Endometrial microvascular endothelial cells (primary cell): ENCODE data around the gene LZTR1. TPM values are rescaled to one million over a fixed set of nuclear protein-coding genes. Genes with fewer than 3 reads are reported as not detected.
"Not testable (repeated sequence)": the region's sequence is repeated elsewhere in the genome, so short reads cannot be mapped to it uniquely, and the experiment has no call there.

Experiments used
- in situ Hi-C: cut with HindIII; loops from 2 replicates; pipeline ENCODE4 v1.10.0; 2017; ENCODE audit warnings: low sequenced_read_pairs, low pct_unique_long_range_greater_than_20kb; ENCODE audit errors: inconsistent ontology term
- total RNA-seq: library from RNA; depleted of rRNA; stranded (reverse); fragments of >200 nt; gene quantifications from one replicate; pipeline ENCODE4 v1.2.3, GENCODE V29; 2015; ENCODE audit errors: inconsistent ontology term

Gene LZTR1
- total RNA-seq: 52.0 TPM

GRCh38 chr22:20981787-20982562 is at the start of gene LZTR1:
Gene LZTR1 (plus strand): TSS chr22:20982297. CDS start chr22:20982372, 75 bp downstream.
- in situ Hi-C loops: no loop called here

GRCh38 chr22:20933910-20934309 is 48.2 kb upstream of the LZTR1 start:
- in situ Hi-C loops: no loop called here

- in situ Hi-C loops: not testable (repeated sequence)
Observed at GRCh38 chr22:20935049-20935448, 47.0 kb upstream of the LZTR1 start.

DNA sequence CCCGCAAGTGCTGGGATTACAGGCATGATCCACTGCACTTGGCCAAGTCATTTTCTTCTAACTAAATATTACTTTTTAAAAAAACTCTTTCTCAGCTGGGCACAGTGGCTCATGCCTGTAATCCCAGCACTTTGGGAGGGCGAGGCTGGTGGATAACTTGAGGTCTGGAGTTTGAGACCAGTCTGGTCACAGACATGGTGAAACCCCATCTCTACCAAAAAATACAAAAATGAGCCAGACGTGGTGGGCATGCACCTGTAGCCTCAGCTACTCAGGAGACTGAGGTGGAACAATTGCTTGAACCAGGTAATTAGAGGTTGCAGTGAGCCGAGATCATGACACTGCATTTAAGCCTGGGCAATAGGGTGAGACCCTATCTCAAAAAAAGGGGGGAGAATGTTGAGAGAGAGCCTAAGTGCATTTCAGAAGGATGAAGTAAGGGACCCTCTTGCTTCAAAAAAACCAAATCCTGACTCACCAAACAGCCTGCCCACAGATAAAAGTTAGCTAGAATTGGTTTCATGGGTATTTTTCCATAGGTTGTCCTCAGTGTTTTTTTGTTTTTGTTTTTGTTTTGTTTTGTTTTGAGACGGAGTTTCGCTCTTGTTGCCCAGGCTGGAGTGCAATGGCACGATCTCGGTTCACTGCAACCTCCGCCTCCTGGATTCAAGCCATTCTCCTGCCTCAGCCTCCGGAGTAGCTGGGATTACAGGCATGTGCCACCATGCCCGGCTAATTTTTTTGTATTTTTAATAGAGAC is 46.1 kb upstream of the LZTR1 start:
- in situ Hi-C loops: not testable (repeated sequence)

GRCh38 chr22:20937031-20937793 is 44.9 kb upstream of the LZTR1 start:
- in situ Hi-C loops: no loop called here

DNA sequence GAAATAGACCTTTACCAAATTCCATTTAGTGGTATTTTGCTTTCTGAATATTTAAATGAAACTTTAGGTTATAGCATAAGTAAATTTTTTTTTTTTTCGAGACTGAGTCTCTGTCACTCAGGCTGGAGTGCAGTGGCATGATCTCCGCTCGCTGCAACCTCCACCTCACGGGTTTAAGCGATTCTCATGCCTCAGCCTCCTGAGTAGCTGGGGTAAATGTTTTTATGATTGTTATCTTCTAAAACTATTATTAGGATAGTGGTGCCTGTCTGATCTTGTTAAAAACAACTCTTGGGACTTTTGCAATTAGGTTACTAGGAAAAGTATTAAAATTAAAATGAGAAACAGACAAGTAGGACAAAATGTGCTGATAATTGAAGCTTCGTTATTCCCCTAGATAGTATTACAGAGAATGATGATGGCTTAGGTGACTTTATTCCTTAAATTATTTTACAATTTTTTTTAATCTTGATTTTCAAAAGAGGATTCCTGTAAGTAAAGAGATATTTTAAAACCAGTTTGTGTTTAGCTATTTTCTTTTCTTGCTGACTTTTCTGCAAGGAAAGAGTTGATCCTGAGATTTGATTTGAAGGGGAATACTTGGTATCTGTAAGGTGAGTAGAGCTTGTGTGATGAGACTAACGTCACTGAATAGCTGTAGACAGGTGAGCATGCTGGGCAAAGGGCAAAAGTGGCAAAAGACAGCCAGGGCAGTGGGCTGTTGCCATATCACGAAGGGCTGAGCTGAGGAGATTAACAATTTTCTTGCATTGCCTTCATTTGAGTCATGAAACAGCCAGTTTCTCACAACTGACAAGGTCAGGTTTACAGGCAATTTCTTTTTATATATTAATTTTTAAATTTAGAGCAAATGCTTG is 44.1 kb upstream of the LZTR1 start:
- in situ Hi-C loops: no loop called here

GRCh38 chr22:20939457-20940185 is 42.5 kb upstream of the LZTR1 start:
- in situ Hi-C loops: not testable (repeated sequence)

DNA sequence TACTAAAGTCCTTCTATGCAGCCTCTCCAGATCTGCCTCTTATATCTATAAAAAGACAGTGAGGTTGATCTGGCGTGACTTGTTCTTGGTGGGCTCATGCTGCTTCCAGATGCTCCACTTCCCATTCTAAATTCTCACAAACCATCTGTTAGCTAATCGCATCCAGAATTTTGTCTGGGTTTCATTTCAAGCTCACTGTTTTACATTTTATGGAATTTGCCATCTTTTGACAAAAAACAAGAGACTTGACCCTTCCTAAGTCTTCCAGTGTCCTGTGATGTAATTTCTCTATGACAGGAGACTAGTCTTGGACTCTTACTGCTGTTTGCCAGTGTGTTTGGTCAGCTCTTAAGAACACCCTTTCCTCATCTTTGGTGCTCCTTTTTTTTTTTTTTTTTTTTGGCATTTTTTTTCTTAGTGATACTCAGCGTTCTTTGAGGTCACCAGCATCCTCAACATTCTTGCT is 41.9 kb upstream of the LZTR1 start:
- in situ Hi-C loops: no loop called here

DNA sequence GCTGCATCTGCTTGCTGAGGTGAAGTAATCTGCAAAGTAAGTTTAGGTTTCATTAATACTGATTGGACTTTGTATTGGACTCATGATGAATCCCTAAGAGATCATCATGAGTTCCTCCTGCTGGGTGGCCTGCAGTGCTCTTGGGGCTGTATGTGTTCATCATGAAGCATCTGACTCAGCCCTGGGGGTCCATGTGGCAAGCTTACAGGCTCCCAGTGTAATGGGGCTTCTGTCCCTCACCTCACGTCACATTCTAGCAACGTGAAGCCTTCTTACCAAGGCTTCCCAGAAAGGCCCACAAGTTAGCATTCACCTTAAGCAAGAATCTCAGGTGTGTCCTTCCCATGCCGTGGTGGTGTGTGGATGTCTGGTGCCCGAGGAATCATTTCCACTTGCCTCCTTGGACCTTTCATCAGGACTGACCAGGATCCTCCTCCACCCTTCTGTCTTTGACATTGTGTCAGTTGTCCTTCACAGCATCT is 41.2 kb upstream of the LZTR1 start:
- in situ Hi-C loops: no loop called here

DNA sequence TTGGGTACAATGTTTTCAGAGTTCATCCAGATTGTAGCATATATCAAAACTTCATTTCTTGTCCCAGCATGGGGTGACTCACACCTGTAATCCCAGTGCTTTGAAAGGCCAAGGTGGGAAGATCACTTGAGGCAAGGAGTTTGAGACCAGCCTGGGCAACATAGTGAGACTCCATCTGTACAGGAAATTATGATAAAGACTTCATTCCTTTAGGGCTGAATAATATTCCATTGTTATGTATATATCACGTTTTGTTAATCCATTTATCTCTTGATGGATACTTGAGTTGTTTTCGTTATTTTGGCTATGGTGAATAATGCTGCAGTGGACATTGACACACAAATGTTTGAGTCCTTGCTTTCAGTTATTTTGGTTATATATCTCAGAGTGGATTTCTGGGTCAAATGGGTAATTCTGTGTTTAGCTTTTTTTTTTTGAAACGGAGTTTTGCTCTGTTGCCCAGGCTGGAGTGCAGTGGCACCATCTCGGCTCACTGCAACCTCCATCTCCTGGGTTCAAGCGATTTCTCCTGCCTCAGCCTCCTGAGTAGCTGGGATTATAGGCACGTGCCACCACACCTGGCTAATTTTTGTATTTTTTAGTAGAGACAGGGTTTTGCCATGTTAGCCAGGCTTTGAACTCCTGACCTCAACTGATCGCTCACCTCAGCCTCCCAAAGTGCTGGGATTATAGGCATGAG is 39.7 kb upstream of the LZTR1 start:
- in situ Hi-C loops: not testable (repeated sequence)

- in situ Hi-C loops: no loop called here
Observed at GRCh38 chr22:20943104-20943933, 38.8 kb upstream of the LZTR1 start.

GRCh38 chr22:20944042-20944441 is 38.1 kb upstream of the LZTR1 start:
- in situ Hi-C loops: no loop called here

GRCh38 chr22:20945578-20945934 is 36.5 kb upstream of the LZTR1 start:
- in situ Hi-C loops: no loop called here

- in situ Hi-C loops: no loop called here
Observed at GRCh38 chr22:20946080-20946986, 35.8 kb upstream of the LZTR1 start.

DNA sequence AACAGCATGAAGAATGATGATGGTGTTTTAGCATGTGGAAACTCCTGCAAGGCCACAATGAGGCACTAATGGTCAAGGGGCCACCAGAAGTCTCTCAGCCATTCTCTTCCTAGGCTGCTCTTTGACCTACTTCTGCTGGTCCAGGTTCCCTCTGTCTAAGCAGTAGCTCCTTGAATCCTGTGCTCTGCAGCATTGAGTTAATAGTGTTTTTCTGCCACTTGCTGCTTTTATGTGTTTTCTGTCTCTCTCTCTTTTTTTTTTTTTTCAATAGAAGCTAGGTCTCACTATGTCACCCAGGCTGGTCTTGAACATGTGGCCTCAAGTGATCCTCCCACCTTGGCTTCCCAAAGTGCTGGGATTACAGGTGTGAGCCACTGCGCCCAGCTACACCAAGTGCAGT is 35.1 kb upstream of the LZTR1 start:
- in situ Hi-C loops: no loop called here
